ENCODE results near the gene SYTL1.

- TF ChIP-seq, protein P1, sequence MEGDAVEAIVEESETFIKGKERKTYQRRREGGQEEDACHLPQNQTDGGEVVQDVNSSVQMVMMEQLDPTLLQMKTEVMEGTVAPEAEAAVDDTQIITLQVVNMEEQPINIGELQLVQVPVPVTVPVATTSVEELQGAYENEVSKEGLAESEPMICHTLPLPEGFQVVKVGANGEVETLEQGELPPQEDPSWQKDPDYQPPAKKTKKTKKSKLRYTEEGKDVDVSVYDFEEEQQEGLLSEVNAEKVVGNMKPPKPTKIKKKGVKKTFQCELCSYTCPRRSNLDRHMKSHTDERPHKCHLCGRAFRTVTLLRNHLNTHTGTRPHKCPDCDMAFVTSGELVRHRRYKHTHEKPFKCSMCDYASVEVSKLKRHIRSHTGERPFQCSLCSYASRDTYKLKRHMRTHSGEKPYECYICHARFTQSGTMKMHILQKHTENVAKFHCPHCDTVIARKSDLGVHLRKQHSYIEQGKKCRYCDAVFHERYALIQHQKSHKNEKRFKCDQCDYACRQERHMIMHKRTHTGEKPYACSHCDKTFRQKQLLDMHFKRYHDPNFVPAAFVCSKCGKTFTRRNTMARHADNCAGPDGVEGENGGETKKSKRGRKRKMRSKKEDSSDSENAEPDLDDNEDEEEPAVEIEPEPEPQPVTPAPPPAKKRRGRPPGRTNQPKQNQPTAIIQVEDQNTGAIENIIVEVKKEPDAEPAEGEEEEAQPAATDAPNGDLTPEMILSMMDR (IDR thresholded peaks at IDR 0.05; ENCODE audit: insufficient read depth, low read length), result no peak
- TF ChIP-seq, protein P2, sequence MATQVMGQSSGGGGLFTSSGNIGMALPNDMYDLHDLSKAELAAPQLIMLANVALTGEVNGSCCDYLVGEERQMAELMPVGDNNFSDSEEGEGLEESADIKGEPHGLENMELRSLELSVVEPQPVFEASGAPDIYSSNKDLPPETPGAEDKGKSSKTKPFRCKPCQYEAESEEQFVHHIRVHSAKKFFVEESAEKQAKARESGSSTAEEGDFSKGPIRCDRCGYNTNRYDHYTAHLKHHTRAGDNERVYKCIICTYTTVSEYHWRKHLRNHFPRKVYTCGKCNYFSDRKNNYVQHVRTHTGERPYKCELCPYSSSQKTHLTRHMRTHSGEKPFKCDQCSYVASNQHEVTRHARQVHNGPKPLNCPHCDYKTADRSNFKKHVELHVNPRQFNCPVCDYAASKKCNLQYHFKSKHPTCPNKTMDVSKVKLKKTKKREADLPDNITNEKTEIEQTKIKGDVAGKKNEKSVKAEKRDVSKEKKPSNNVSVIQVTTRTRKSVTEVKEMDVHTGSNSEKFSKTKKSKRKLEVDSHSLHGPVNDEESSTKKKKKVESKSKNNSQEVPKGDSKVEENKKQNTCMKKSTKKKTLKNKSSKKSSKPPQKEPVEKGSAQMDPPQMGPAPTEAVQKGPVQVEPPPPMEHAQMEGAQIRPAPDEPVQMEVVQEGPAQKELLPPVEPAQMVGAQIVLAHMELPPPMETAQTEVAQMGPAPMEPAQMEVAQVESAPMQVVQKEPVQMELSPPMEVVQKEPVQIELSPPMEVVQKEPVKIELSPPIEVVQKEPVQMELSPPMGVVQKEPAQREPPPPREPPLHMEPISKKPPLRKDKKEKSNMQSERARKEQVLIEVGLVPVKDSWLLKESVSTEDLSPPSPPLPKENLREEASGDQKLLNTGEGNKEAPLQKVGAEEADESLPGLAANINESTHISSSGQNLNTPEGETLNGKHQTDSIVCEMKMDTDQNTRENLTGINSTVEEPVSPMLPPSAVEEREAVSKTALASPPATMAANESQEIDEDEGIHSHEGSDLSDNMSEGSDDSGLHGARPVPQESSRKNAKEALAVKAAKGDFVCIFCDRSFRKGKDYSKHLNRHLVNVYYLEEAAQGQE (IDR thresholded peaks at IDR 0.05; ENCODE audit: insufficient replicate concordance, low read depth), result no peak
- TF ChIP-seq POLR2AphosphoS5 (IDR thresholded peaks at IDR 0.05; ENCODE audit: low read depth), result no peak
- TF ChIP-seq GABPA (IDR thresholded peaks at IDR 0.05; ENCODE audit: low read depth), result no peak
Observed at GRCh38 chr1:27325286-27325685, 16.5 kb upstream of the SYTL1 start.

All from HL-60 (cell line).